ENCODE data around the gene NGDN.

The NGDN gene

GRCh38 chr14:23478109-23478759 lies 8.7 kb downstream of the NGDN start:
- peak; percentile 70 for DNase-seq

- no peak for DNase-seq
These were observed 12.0 kb downstream of the NGDN start for GRCh38 chr14:23481362-23481970.

- DNase-seq = no peak
These were observed 12.7 kb downstream of the NGDN start for GRCh38 chr14:23481979-23482822.

GRCh38 chr14:23482823-23483148 lies 13.3 kb downstream of the NGDN start:
- no peak for DNase-seq

DNA sequence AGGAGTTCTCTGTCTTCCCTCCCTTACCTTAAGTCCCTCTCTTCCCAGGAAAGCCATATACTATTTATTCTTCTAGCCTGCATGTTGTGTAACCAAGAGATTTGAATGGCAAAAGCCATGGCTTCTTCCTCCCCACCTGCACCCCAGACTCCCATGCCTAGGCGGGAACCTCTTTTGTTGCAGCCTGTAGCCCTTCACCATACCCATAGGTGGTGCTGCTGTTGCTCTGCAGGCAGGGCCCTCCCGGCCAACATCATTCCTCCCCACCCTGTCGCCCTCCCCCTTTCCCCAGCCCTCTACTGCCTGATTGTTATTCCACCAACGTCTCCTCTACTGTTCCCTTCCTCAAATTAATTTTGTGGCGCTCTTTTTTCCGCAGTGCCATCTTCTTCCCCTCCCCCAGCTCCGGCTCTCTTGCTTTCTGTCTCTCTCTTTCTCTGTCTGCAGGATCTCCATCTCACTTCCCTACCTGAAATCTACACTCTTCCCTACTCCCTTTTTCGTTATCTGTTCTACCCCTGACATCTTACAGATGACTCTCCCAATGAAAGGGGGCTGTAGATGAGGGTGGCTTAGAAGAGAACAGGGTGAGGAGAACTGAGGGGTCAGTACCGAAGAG lies 13.8 kb downstream of the NGDN start:
- DNase-seq = no peak

- DNase-seq = no peak
These were observed 15.8 kb downstream of the NGDN start for GRCh38 chr14:23485326-23485725.

GRCh38 chr14:23486036-23486435 lies 16.5 kb downstream of the NGDN start:
- DNase-seq = no peak

- DNase-seq = no peak
These were observed 17.7 kb downstream of the NGDN start for GRCh38 chr14:23487216-23487615.

- no peak for DNase-seq
These were observed 23.2 kb downstream of the NGDN start for GRCh38 chr14:23492618-23493272.

- DNase-seq = no peak
These were observed 24.7 kb downstream of the NGDN start for GRCh38 chr14:23494223-23494622.

DNA sequence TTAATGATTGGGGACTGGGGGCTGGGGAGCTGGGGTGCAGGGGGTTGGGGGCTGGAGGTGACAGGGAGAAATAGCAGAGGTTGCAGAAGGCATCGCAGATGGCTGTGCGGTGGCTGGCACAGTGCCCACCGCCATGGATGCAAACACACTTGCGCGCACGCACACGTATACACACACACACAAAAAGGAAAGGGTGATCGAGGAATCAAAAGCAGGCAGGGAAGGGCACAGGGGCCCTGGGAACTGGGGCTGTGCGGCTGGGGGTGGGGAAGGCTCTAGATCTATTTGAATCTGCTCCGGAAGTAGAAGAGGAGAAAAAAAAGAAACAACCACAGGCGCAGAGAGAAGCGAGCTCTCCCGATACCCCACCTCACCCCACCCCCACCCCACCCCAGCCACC lies 42.7 kb downstream of the NGDN start:
- DNase-seq = no peak

DNA sequence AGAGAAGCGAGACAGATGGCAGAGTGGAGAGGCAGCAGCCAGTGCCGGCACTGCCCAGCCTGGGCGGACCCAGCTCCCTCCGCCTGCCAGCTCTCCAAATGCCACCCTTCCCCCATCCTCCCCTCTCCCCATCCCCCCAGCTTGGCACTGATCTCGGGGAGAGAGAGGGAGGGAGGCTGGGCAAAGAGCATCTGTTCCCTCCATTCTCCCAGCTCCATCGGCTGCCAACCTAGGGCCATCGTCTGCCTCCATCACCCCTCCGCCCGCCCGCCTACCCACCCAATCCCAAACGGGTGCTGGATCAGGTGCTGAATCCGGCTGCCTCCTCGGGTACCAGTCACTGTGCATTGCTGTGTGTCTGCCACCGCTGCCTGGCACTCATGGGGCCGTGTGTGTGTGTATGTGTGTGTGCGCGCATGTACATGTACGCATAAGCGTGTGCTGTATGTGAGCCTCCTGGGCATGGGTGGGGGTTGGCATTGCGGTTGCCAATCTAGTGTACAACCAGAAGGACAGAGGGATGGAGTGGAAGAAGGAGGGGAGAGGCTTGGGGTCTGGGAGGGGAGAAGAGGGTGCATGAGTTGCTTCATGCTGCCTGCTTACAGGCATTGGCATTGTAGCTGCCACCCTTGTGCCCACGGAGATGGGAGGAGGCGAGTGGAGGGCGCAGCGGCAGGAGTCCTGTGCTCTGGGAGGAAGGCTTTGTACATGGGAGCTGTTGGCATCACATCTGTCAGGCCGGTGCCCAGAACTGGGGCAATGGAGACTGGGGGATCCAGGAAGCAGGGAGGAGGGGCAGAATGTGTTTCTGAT lies 43.7 kb downstream of the NGDN start:
- DNase-seq = no peak

GRCh38 chr14:23513818-23514643 lies 44.5 kb downstream of the NGDN start:
- DNase-seq = no peak

GRCh38 chr14:23514644-23514957 lies 45.1 kb downstream of the NGDN start:
- no peak for DNase-seq

- no peak for DNase-seq
These were observed 48.3 kb downstream of the NGDN start for GRCh38 chr14:23517650-23518326.

GRCh38 chr14:23518709-23519108 lies 49.2 kb downstream of the NGDN start:
- no peak for DNase-seq

DNA sequence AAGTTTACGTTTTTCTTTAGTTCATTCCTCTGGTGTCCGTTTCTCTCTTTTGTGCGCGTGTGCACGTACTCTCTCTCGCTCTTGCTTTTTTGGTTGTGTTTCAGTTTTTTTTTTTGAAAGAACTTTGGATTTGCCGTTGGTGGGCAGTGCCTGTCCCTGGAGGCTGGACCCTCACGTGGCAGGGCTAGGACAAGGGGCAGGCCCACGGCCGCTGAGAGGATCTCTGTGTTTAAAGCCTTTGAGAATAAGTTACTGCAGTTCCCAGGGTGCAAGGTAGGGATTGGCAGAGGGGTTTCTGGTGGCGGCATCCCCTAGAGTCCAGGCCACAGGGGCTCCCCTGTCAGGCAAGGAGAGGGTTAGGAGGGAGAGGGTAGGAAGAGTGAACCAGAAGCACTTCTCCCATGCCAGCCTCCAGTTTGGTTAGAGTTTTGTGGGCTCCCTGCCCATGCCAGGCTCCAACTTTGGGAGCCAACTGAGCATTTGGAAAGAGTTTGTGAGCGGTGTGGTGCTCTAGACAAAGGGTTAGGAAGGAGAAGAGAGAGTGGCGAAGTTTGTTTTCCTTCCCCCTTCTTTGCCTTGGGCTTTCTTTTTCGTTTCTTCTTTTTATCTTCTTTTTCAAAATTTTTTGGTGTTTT lies 51.5 kb downstream of the NGDN start:
- no peak for DNase-seq

- DNase-seq = no peak
These were observed 52.5 kb downstream of the NGDN start for GRCh38 chr14:23521785-23522640.

GRCh38 chr14:23522643-23523198 lies 53.2 kb downstream of the NGDN start:
- DNase-seq = no peak

All from activated CD8-positive, alpha-beta memory T cell treated with anti-CD3 and anti-CD28 coated beads, Interleukin-2, amount 50 U/mL, for 4 hours (primary cell).